HEK293 (cell line): ENCODE data around the gene GPR33.

ENCODE experiments used
- ATF2 ChIP-seq: fragments of 450-650 bp; formaldehyde crosslinking; IDR thresholded peaks from 2 replicates; pipeline ENCODE4 v1.5.1; 2016; ENCODE audit warnings: missing biosample characterization, missing genetic modification characterization, low read depth
- HOXC10 ChIP-seq: sonication (generic); formaldehyde crosslinking; IDR thresholded peaks from 2 replicates; pipeline ENCODE4 v1.8.1; 2023; ENCODE audit warnings: mild to moderate bottlenecking, missing genetic modification reagents
- KLF10 ChIP-seq: fragments of 450-650 bp; IDR thresholded peaks from 2 replicates; pipeline ENCODE4 v1.5.1; 2018; ENCODE audit warnings: missing biosample characterization, mild to moderate bottlenecking, missing genetic modification characterization
- KLF7 ChIP-seq: fragments of 450-650 bp; formaldehyde crosslinking; IDR thresholded peaks from 2 replicates; pipeline ENCODE4 v1.5.1; 2016; ENCODE audit warnings: missing biosample characterization, missing genetic modification characterization, borderline replicate concordance
- PRDM4 ChIP-seq: fragments of 450-650 bp; formaldehyde crosslinking; IDR thresholded peaks from 2 replicates; pipeline ENCODE4 v1.5.1; 2017; ENCODE audit warnings: missing biosample characterization, missing genetic modification characterization
- SCRT2 ChIP-seq: fragments of 450-650 bp; formaldehyde crosslinking; IDR thresholded peaks from 2 replicates; pipeline ENCODE4 v1.5.1; 2016; ENCODE audit warnings: missing biosample characterization, missing genetic modification characterization
- ZBTB17 ChIP-seq: fragments of 450-650 bp; formaldehyde crosslinking; IDR thresholded peaks from 2 replicates; pipeline ENCODE4 v1.5.1; 2016; ENCODE audit warnings: missing biosample characterization, missing genetic modification characterization
- ZEB2 ChIP-seq: fragments of 450-650 bp; formaldehyde crosslinking; IDR thresholded peaks from 2 replicates; pipeline ENCODE4 v1.5.1; 2016; ENCODE audit warnings: missing biosample characterization, missing genetic modification characterization
- ZFHX2 ChIP-seq: fragments of 450-650 bp; formaldehyde crosslinking; conservative IDR thresholded peaks from 2 replicates; pipeline ENCODE4 v1.5.1; 2016; ENCODE audit warnings: missing biosample characterization, missing genetic modification characterization
- ZFP69B ChIP-seq: fragments of 450-650 bp; formaldehyde crosslinking; IDR thresholded peaks from 2 replicates; pipeline ENCODE4 v1.5.1; 2016; ENCODE audit warnings: missing biosample characterization, missing genetic modification characterization
- ZNF138 ChIP-seq: fragments of 450-650 bp; formaldehyde crosslinking; IDR thresholded peaks from 2 replicates; pipeline ENCODE4 v1.5.1; 2016; ENCODE audit warnings: missing biosample characterization, missing genetic modification characterization, borderline replicate concordance
- ZNF146 ChIP-seq: fragments of 450-650 bp; formaldehyde crosslinking; IDR thresholded peaks from 2 replicates; pipeline ENCODE4 v1.5.1; 2016; ENCODE audit warnings: missing biosample characterization, missing genetic modification characterization
- ZNF239 ChIP-seq: fragments of 450-650 bp; formaldehyde crosslinking; IDR thresholded peaks from 2 replicates; pipeline ENCODE4 v1.5.1; 2016; ENCODE audit warnings: missing biosample characterization, missing genetic modification characterization
- ZNF391 ChIP-seq: fragments of 450-650 bp; formaldehyde crosslinking; IDR thresholded peaks from 2 replicates; pipeline ENCODE4 v1.5.1; 2016; ENCODE audit warnings: low read depth, missing biosample characterization, missing genetic modification characterization, borderline replicate concordance
- ZNF404 ChIP-seq: fragments of 450-650 bp; formaldehyde crosslinking; IDR thresholded peaks from 2 replicates; pipeline ENCODE4 v1.5.1; 2017; ENCODE audit warnings: missing biosample characterization, missing genetic modification characterization
- ZNF449 ChIP-seq: fragments of 450-650 bp; formaldehyde crosslinking; IDR thresholded peaks from 2 replicates; pipeline ENCODE4 v1.5.1; 2017; ENCODE audit warnings: missing biosample characterization, mild to moderate bottlenecking, missing genetic modification characterization, moderate library complexity
- ZNF473 ChIP-seq: fragments of 450-650 bp; formaldehyde crosslinking; IDR thresholded peaks from 2 replicates; pipeline ENCODE4 v1.5.1; 2017; ENCODE audit warnings: missing biosample characterization, missing genetic modification characterization
- ZNF549 ChIP-seq: fragments of 450-650 bp; IDR thresholded peaks from 2 replicates; pipeline ENCODE4 v1.5.1; 2018; ENCODE audit warnings: missing biosample characterization, missing genetic modification characterization, mild to moderate bottlenecking, inconsistent platforms, moderate library complexity
- ZNF596 ChIP-seq: fragments of 450-650 bp; IDR thresholded peaks from 2 replicates; pipeline ENCODE4 v1.5.0; 2018; ENCODE audit warnings: missing biosample characterization, mild to moderate bottlenecking, missing genetic modification characterization, moderate library complexity
- ZNF629 ChIP-seq: fragments of 450-650 bp; formaldehyde crosslinking; IDR thresholded peaks from 2 replicates; pipeline ENCODE4 v1.5.1; 2017; ENCODE audit warnings: missing biosample characterization, missing genetic modification characterization
- ZNF654 ChIP-seq: fragments of 450-650 bp; formaldehyde crosslinking; IDR thresholded peaks from 2 replicates; pipeline ENCODE4 v1.5.1; 2016; ENCODE audit warnings: low read depth, missing biosample characterization, missing genetic modification characterization
- ZNF677 ChIP-seq: fragments of 450-650 bp; IDR thresholded peaks from 2 replicates; pipeline ENCODE4 v1.5.0; 2018; ENCODE audit warnings: missing biosample characterization, mild to moderate bottlenecking, missing genetic modification characterization, moderate library complexity
- ZNF692 ChIP-seq: fragments of 450-650 bp; formaldehyde crosslinking; IDR thresholded peaks from 2 replicates; pipeline ENCODE4 v1.5.1; 2016; ENCODE audit warnings: missing biosample characterization, missing genetic modification characterization
- ZNF768 ChIP-seq: fragments of 450-650 bp; formaldehyde crosslinking; IDR thresholded peaks from 2 replicates; pipeline ENCODE4 v1.5.1; 2018; ENCODE audit warnings: missing biosample characterization, mild to moderate bottlenecking, missing genetic modification characterization
- ZNF777 ChIP-seq: fragments of 450-650 bp; formaldehyde crosslinking; IDR thresholded peaks from 2 replicates; pipeline ENCODE4 v1.5.1; 2017; ENCODE audit warnings: missing biosample characterization, missing genetic modification characterization, borderline replicate concordance

Gene GPR33

GRCh38 chr14:31457665-31458659 lies 29.9 kb downstream of the GPR33 start (continued):
- TF ChIP-seq ZNF777 (tag by site-specific recombination) (no peak), ATF2 (tag by site-specific recombination) (peak; percentile 96), ZNF404 (tag by site-specific recombination) (no peak), ZNF146 (tag by site-specific recombination) (no peak), ZNF596 (tag by site-specific recombination) (no peak), ZNF629 (peak; percentile 20; the same call in 1 of the 2 replicates), KLF10 (tag by site-specific recombination) (no peak), ZNF391 (tag by site-specific recombination) (no peak), KLF7 (tag by site-specific recombination) (no peak), ZNF677 (tag by site-specific recombination) (no peak), ZNF549 (no peak), ZFHX2 (tag by site-specific recombination) (no peak), ZFP69B (tag by site-specific recombination) (no peak), ZNF768 (tag by site-specific recombination) (no peak), ZNF449 (tag by site-specific recombination) (no peak), SCRT2 (tag by site-specific recombination) (peak; percentile 37; the same call in 1 of the 2 replicates), ZNF692 (peak; percentile 10; the same call in 1 of the 2 replicates), ZNF138 (tag by site-specific recombination) (no peak), PRDM4 (tag by site-specific recombination) (no peak), ZEB2 (tag by site-specific recombination) (no peak; the same call in 1 of the 2 replicates), HOXC10 (CRISPR knock-in tag) (no peak), ZBTB17 (tag by site-specific recombination) (no peak), ZNF473 (tag by site-specific recombination) (no peak), ZNF654 (no peak), ZNF239 (tag by site-specific recombination) (no peak)
